HUES48 (cell line): ENCODE data around the gene STARD9.
"Not testable (repeated sequence)": the region's sequence is repeated elsewhere in the genome, so short reads cannot be mapped to it uniquely, and the experiment has no call there.

Source experiments
- H3K27ac ChIP-seq: one replicate; pipeline ENCODE4 v1.7.0; 2013; ENCODE audit warnings: low read depth, low read length, inconsistent platforms
- H3K27me3 ChIP-seq: 2 replicates; pipeline ENCODE4 v1.6.1; 2013; ENCODE audit warnings: mild to moderate bottlenecking, low read length; ENCODE audit not compliant: control insufficient read depth, insufficient read depth
- H3K36me3 ChIP-seq: 2 replicates; pipeline ENCODE4 v1.6.1; 2013; ENCODE audit warnings: low read length; ENCODE audit not compliant: control insufficient read depth, insufficient read depth
- H3K4me1 ChIP-seq: 2 replicates; pipeline ENCODE4 v1.6.1; 2013; ENCODE audit warnings: mild to moderate bottlenecking, low read length; ENCODE audit not compliant: control insufficient read depth, insufficient read depth
- H3K4me3 ChIP-seq: 2 replicates; pipeline ENCODE4 v1.5.1; 2013; ENCODE audit warnings: mild to moderate bottlenecking, low read depth, low read length
- H3K9ac ChIP-seq: 2 replicates; pipeline ENCODE4 v1.6.1; 2013; ENCODE audit warnings: mild to moderate bottlenecking, low read depth, low read length, moderate library complexity
- H3K9me3 ChIP-seq: 2 replicates; pipeline ENCODE4 v1.6.1; 2013; ENCODE audit warnings: low read length; ENCODE audit not compliant: control insufficient read depth, insufficient read depth

STARD9 gene

DNA sequence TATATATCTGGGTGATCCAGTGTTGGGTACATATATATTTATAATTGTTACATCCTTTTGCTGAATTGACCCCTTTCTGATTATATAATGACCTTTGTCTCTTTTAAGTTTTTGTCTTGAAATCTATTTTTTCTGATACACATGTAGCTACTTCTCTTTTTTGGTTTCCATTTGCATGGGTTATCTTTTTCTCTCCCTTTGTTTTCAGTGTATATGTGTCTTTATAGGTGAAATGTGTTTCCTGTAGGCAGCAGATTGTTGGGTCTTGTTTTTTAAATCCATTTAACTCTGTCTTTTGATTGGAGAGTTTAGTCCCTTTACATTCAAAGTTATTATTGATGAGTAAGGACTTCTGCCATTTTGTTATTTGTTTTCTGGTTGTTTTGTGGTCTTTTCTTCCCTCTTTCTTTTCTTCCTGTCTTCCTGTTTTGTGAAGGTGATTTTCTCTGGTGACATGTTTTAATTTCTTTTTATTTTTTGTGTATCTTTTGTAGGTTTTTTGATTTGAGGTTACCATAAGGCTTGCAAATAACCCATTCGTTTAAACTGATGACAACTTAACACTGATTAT, 56.8 kb downstream of the STARD9 start:
- H3K27me3 ChIP-seq: no peaks in the 10 kb centered on the region
- H3K9me3 ChIP-seq: no peaks in the 10 kb centered on the region
- H3K9ac ChIP-seq: no peak overlapping the region
- no peak overlapping the region for H3K4me3 ChIP-seq
- no peak overlapping the region for H3K27ac ChIP-seq
- H3K4me1 ChIP-seq: no peaks in the 10 kb centered on the region
- 0 out of 2 replicates have a peak, but pooled peaks cover 2% of the 10 kb centered on the region for H3K36me3 ChIP-seq

GRCh38 chr15:42640109-42640508, 64.7 kb downstream of the STARD9 start:
- no peak overlapping the region for H3K27ac ChIP-seq
- H3K9me3 ChIP-seq: no peaks in the 10 kb centered on the region
- H3K36me3 ChIP-seq: peaks cover 13% of the 10 kb centered on the region; the same call in 1 of the 2 replicates
- H3K4me3 ChIP-seq: no peak overlapping the region
- no peaks in the 10 kb centered on the region for H3K4me1 ChIP-seq
- no peak overlapping the region for H3K9ac ChIP-seq
- H3K27me3 ChIP-seq: no peaks in the 10 kb centered on the region

DNA sequence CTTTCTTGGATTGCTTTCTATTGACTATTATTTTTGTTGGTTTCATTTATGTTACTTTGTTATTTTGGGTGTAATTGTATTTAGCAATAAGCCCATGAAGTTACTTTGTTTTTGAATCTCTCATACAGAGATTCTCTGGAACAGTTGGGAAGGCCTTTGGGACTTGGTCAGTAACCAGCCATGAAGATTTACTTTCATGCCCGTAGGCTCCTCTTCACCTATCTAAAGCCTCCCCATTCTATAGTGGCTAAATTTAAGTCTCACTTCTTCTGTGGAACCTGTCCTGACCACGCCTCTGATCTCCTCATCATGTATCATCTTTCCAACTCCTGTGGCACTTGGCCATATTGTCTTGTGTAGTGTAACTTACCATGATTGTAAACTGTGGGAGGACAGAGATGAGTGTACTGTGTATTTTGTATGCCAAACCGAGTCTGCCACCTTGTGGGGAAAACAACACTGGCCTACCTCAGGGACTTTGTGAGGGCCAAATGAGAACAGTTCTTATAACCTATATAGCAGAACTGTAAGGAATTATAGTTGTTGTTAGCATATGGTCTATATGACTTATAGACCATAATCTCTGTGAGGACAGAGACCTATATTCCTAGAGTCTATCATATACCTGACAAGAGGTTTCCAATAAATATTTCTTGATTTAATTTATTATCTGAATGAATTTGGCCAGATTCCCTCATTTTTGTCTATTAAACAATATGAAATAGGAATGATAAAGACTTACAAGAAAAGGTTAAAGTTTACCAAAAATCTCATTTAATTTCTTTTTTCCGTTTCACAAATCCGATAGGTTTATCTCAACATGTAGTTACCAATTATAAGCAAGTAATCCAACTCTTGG, 75.0 kb downstream of the STARD9 start:
- H3K36me3 ChIP-seq: no peaks in the 10 kb centered on the region
- no peak overlapping the region for H3K27ac ChIP-seq
- no peak overlapping the region for H3K4me3 ChIP-seq
- no peaks in the 10 kb centered on the region for H3K27me3 ChIP-seq
- no peaks in the 10 kb centered on the region for H3K9me3 ChIP-seq
- H3K4me1 ChIP-seq: no peaks in the 10 kb centered on the region
- H3K9ac ChIP-seq: no peak overlapping the region

DNA sequence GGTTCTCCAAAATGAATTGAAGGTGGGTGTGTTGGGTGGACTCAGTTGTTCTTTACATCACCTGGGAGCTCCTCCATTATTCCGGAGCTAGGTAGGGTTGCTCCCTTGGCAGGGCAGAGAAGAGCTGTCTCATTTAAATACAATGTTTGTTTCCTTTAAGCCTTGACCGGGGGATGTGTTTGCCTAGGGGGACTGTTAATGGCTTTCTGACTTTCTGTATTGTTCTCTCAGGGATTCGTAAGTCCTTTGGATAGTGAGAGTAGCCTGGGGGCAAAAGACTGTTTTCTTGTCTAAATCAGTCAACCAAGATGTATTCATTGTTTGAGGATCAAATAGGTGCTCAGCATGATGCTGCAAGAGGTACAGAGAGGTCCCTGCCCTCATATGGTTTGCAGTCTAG, 90.4 kb downstream of the STARD9 start:
- Histone ChIP-seq H3K27me3 (no peaks in the 10 kb centered on the region), H3K9ac (no peak overlapping the region), H3K27ac (no peak overlapping the region), H3K4me1 (no peaks in the 10 kb centered on the region), H3K4me3 (no peak overlapping the region), H3K36me3 (0 out of 2 replicates have a peak, but pooled peaks cover 7% of the 10 kb centered on the region), H3K9me3 (no peaks in the 10 kb centered on the region)

DNA sequence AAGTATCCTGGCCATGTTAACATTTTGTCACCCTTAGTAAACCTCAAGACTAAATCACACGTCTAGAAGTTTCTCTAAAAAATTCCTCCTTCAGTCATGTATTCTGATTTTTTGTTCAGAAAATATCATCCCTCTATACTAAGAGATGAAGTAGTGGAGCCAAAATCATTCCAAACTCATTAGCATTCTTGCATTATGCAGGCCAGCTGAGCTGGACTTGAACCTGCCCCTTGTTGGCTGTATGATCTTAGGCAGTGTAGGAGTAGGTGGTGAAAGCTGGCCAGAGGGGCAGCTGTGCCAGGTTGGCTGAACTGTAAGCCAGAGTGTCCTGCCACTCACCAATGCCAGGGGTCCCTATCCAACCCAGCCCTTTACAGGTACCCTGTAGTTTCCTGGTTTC, 92.4 kb downstream of the STARD9 start:
- Histone ChIP-seq H3K36me3 (peaks cover 7% of the 10 kb centered on the region; the same call in 1 of the 2 replicates), H3K4me1 (no peaks in the 10 kb centered on the region), H3K4me3 (no peak overlapping the region), H3K9me3 (no peaks in the 10 kb centered on the region), H3K27ac (no peak overlapping the region), H3K9ac (no peak overlapping the region), H3K27me3 (no peaks in the 10 kb centered on the region)

- no peaks in the 10 kb centered on the region for H3K9me3 ChIP-seq
- H3K27me3 ChIP-seq: no peaks in the 10 kb centered on the region
- no peaks in the 10 kb centered on the region for H3K4me1 ChIP-seq
- no peak overlapping the region for H3K27ac ChIP-seq
- peaks cover 10% of the 10 kb centered on the region; the same call in 1 of the 2 replicates for H3K36me3 ChIP-seq
- no peak overlapping the region for H3K9ac ChIP-seq
- no peak overlapping the region for H3K4me3 ChIP-seq
These were observed 95.0 kb downstream of the STARD9 start for GRCh38 chr15:42670451-42670850.

GRCh38 chr15:42672444-42672843, 97.0 kb downstream of the STARD9 start:
- Histone ChIP-seq H3K4me1 (no peaks in the 10 kb centered on the region), H3K27me3 (no peaks in the 10 kb centered on the region), H3K4me3 (no peak overlapping the region), H3K9ac (no peak overlapping the region), H3K36me3 (peaks cover 22% of the 10 kb centered on the region; the same call in 1 of the 2 replicates), H3K9me3 (no peaks in the 10 kb centered on the region), H3K27ac (no peak overlapping the region)

- no peak overlapping the region for H3K9ac ChIP-seq
- H3K27ac ChIP-seq: no peak overlapping the region
- H3K27me3 ChIP-seq: no peaks in the 10 kb centered on the region
- no peaks in the 10 kb centered on the region for H3K9me3 ChIP-seq
- H3K4me3 ChIP-seq: no peak overlapping the region
- no peaks in the 10 kb centered on the region for H3K4me1 ChIP-seq
- H3K36me3 ChIP-seq: peaks cover 19% of the 10 kb centered on the region; the same call in 1 of the 2 replicates
These were observed 99.1 kb downstream of the STARD9 start for GRCh38 chr15:42674472-42674871.

DNA sequence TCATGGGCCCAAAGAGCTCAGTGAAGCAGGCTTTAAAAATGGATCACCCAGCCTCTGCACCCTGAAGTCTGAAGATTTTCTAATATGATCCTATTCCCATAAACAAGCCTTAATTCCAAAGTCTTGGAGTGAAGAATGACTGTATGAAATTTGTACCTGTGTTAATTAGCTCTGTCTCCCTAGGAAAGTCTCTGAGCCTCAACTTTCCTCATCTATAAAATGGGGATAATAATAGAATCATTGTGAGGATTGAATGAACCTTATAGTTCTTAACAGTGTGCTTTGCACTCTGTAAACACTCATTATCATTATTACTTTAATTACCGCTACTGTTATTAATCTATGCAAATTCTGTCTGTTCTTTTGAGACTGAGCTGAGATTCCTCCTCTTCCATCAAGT, 99.6 kb downstream of the STARD9 start:
- Histone ChIP-seq H3K36me3 (peaks cover 19% of the 10 kb centered on the region; the same call in 1 of the 2 replicates), H3K9ac (no peak overlapping the region), H3K4me1 (no peaks in the 10 kb centered on the region), H3K9me3 (no peaks in the 10 kb centered on the region), H3K4me3 (no peak overlapping the region), H3K27ac (no peak overlapping the region), H3K27me3 (no peaks in the 10 kb centered on the region)

DNA sequence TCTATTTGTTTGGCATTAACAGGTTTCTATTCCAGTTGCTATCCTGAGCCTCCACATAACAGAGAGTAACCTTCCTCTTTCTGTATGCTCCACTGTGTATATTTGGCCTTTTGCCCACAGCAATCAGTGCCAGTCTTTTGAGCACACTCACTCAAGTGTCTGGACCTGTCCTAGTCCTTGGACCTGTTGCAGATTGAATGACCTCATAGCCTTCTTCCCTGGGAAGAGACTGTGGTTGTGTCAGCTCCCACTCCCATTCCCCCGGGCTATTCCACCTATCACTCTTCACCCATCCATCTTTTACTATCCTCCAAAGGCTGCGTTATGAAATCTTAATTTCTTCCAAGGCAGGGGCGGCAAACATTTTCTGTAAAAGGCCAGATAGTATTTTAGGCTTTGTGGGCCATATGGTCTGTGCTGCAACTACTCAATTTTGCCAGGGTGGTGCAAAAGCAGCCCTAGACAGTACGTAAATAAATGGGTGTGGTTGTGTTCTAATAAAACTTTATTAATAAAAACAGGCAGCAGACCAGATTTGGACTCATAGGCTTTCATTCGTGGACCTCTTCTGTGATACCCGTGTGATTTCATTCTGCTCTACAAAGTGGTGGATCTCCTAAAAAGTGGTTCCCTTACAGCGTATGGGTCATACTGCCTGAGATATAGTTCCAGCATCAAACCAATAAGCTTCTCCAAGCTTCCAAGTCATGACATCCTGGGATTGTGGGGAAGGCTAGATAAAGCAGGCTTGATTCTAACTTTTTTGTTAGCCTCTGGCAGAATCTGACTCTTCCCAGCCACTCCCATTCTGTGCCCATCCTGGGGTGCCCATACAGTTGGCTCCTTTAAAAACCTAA, 104.1 kb downstream of the STARD9 start:
- no peaks in the 10 kb centered on the region for H3K27me3 ChIP-seq
- no peaks in the 10 kb centered on the region for H3K4me1 ChIP-seq
- no peaks in the 10 kb centered on the region for H3K9me3 ChIP-seq
- H3K4me3 ChIP-seq: no peak overlapping the region
- no peak overlapping the region for H3K9ac ChIP-seq
- no peak overlapping the region for H3K27ac ChIP-seq
- peaks cover 53% of the 10 kb centered on the region for H3K36me3 ChIP-seq

- not testable (repeated sequence) for H3K27ac ChIP-seq, H3K27me3 ChIP-seq, H3K9ac ChIP-seq, H3K4me1 ChIP-seq, H3K4me3 ChIP-seq, H3K9me3 ChIP-seq
- peaks cover 51% of the 10 kb centered on the region for H3K36me3 ChIP-seq
These were observed 104.7 kb downstream of the STARD9 start for GRCh38 chr15:42680142-42680482.
